ENCODE results near the gene SLC43A1. TPM values are rescaled to one million over a fixed set of nuclear protein-coding genes. Genes with fewer than 3 reads are reported as not detected.
"Not testable (repeated sequence)": the region's sequence is repeated elsewhere in the genome, so short reads cannot be mapped to it uniquely, and the experiment has no call there.

Gene SLC43A1
- total and polyA plus RNA-seq, 4 experiments from 2014 or later, result 14.8 to 21.7 (median 18.6) TPM

DNA sequence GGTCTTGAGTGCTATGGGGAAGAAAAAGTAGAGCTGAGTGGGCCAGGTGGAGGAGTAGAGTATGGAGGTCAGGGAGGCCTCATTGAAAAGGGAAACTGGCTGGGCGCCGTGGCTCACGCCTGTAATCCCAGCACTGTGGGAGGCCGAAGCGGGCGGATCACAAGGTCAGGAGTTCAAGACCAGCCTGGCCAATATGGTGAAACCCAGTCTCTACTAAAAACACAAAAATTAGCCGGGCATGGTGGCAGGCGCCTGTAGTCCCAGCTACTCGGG is 70.4 kb downstream of the SLC43A1 start:
- DNase-seq; H3K9me3 ChIP-seq (ENCODE audit: control insufficient read depth in 1 of 2, low read length in 2 of 2); H3K27me3 ChIP-seq (ENCODE audit: insufficient read depth, low read length); H3K4me1 ChIP-seq (ENCODE audit: insufficient read depth, low read length); H3K9me3 Mint-ChIP-seq; H3K27ac Mint-ChIP-seq; intact Hi-C loops (cut with micrococcal nuclease); H3K4me3 ChIP-seq (ENCODE audit: low read length in 2 of 2); H3K27me3 Mint-ChIP-seq; H3K4me1 Mint-ChIP-seq; POLR2A ChIA-PET (ENCODE audit: partially characterized antibody); H3K36me3 ChIP-seq (ENCODE audit: insufficient read depth, low read length); H3K27ac ChIP-seq (ENCODE audit: low read depth, low read length); H3K36me3 Mint-ChIP-seq; H3K4me3 Mint-ChIP-seq: not testable (repeated sequence)
- CTCF ChIA-PET (ENCODE audit: partially characterized antibody), result interaction anchor here (1.3 kb wide), 1 partner anchor 49 kb away, joined by 4 read pairs; no protein-coding TSS in a partner anchor

DNA sequence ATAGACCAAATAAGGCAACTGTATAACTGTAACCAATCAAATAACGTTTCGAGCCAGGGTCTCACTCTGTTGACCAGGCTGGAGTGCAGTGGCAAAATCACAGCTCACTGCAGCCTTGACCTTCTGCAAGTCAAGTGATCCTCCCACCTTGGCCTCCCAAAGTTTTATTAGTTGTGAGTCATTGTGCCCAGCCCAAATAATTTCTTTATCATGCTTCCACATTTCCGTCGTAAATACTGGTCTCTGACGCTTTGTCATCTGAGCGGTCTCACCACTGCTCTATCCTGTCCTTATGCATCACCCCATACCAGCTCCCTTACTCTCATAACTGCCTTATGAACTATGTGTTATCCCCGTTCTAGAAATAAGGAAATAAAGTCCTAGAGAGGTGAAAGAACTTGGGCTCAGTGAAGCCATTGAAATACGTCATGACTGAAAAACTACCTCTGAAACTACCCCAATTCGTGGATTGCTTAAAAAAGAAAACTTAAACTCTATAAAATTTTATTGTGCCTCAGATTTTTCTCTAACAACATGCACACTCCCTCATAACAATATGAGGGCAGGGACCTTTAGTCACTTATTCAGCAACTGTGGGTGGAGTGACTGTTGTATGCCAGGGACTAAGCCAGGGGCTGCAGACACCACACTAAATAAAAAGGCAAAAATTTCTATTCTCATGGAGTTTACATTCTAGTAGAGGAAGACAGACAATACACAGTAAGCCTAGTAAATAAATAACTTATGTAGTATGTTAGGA is 71.0 kb downstream of the SLC43A1 start:
- intact Hi-C loops (cut with micrococcal nuclease), result no loop called here
- CTCF ChIA-PET (ENCODE audit: partially characterized antibody), result interaction anchor here (0.9 to 1.3 kb wide), 2 partner anchors 13 to 50 kb away, joined by 4 read pairs; no protein-coding TSS in a partner anchor
- no peaks in the 10 kb centered on the region for H3K4me1 ChIP-seq (ENCODE audit: insufficient read depth, low read length)
- POLR2A ChIA-PET (ENCODE audit: partially characterized antibody), result no interaction called here
- H3K27ac ChIP-seq (ENCODE audit: low read depth, low read length), result no peak overlapping the region
- no peaks in the 10 kb centered on the region for H3K36me3 Mint-ChIP-seq
- no peak for DNase-seq
- no peaks in the 10 kb centered on the region for H3K9me3 ChIP-seq (ENCODE audit: control insufficient read depth in 1 of 2, low read length in 2 of 2)
- H3K36me3 ChIP-seq (ENCODE audit: insufficient read depth, low read length), result no peaks in the 10 kb centered on the region
- no peak overlapping the region for H3K27ac Mint-ChIP-seq
- H3K4me3 ChIP-seq (ENCODE audit: low read length in 2 of 2), result no peak overlapping the region
- no peaks in the 10 kb centered on the region for H3K9me3 Mint-ChIP-seq
- H3K27me3 Mint-ChIP-seq, result peaks cover 5 to 9% of the 10 kb centered on the region in 2 donors
- H3K27me3 ChIP-seq (ENCODE audit: insufficient read depth, low read length), result no peaks in the 10 kb centered on the region
- no peak overlapping the region for H3K4me3 Mint-ChIP-seq
- peaks cover 0 to 1% (median 0%) of the 10 kb centered on the region in 4 donors for H3K4me1 Mint-ChIP-seq

DNA sequence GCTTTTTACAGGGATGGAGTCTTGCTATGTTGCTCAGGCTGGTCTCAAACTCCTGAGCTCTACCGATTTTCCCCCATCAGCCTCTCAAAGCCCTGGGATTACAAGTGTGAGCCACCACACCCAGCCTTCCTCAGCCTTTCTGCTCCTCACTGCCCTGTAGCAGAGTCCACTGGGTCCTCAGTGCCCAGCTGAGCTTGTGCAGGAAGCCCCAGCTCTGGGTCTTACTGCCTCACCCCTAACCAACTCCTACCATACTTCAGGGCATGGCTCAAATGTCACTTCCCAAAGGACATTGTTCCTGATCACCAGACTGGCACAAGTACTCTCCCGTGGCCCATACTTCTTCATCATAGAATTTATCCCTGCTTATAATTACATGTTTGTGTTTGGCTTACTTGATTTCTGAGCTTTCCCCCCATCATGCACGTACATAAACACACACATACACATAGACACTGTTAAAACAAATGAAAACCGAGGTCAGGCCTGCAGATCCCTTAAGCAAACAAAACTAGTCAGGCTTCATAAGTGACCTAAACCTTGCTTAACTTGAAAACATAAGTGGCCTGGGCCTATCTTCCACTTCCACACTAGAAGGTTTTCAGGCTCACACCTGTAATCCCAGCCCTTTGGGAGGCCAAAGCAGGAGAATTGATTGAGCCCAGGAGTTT is 74.6 kb downstream of the SLC43A1 start:
- Mint-ChIP-seq H3K4me1 (no peaks in the 10 kb centered on the region), H3K36me3 (no peaks in the 10 kb centered on the region), H3K27ac (no peak overlapping the region), H3K9me3 (no peaks in the 10 kb centered on the region), H3K27me3 (peaks cover 0 to 2% of the 10 kb centered on the region in 2 donors), H3K4me3 (no peak overlapping the region)
- no peak overlapping the region for H3K4me3 ChIP-seq (ENCODE audit: low read length in 2 of 2)
- ChIA-PET POLR2A (ENCODE audit: partially characterized antibody) (no interaction called here), CTCF (ENCODE audit: partially characterized antibody) (interaction anchor here (1.2 to 3.5 kb wide), 2 partner anchors 17 to 53 kb away, joined by 4 to 22 read pairs; no protein-coding TSS in a partner anchor)
- intact Hi-C loops (cut with micrococcal nuclease), result no loop called here
- no peaks in the 10 kb centered on the region for H3K36me3 ChIP-seq (ENCODE audit: insufficient read depth, low read length)
- DNase-seq, result no peak
- H3K9me3 ChIP-seq (ENCODE audit: control insufficient read depth in 1 of 2, low read length in 2 of 2), result no peaks in the 10 kb centered on the region
- no peaks in the 10 kb centered on the region for H3K4me1 ChIP-seq (ENCODE audit: insufficient read depth, low read length)
- no peaks in the 10 kb centered on the region for H3K27me3 ChIP-seq (ENCODE audit: insufficient read depth, low read length)
- H3K27ac ChIP-seq (ENCODE audit: low read depth, low read length), result no peak overlapping the region

DNA sequence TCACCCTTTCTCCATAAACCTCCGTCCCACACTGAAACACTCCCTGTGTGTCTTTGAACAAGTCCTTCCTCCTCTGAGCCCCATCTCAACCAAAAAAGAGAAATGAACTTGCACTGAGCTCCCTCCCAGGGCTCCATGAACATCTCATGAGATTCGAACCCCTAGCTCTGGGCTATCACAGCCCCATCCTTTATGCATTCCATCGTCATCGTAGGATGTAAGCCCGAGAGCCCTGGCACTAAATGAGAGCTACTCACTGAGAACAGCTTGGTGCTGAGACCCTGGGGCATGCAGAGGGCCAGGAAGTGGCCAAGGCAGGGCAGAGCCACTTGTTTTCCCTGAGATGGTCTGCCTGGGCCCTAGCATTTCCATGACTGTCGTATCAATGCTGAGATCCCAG is 75.7 kb downstream of the SLC43A1 start:
- no peak for DNase-seq
- Histone ChIP-seq H3K4me3 (ENCODE audit: low read length in 2 of 2) (no peak overlapping the region), H3K27me3 (ENCODE audit: insufficient read depth, low read length) (no peaks in the 10 kb centered on the region), H3K4me1 (ENCODE audit: insufficient read depth, low read length) (no peaks in the 10 kb centered on the region), H3K27ac (ENCODE audit: low read depth, low read length) (no peak overlapping the region), H3K36me3 (ENCODE audit: insufficient read depth, low read length) (no peaks in the 10 kb centered on the region), H3K9me3 (ENCODE audit: control insufficient read depth in 1 of 2, low read length in 2 of 2) (no peaks in the 10 kb centered on the region)
- Mint-ChIP-seq H3K27me3 (peaks cover 0 to 2% of the 10 kb centered on the region in 2 donors), H3K27ac (no peak overlapping the region), H3K4me3 (no peak overlapping the region), H3K36me3 (no peaks in the 10 kb centered on the region), H3K4me1 (no peaks in the 10 kb centered on the region), H3K9me3 (no peaks in the 10 kb centered on the region)
- intact Hi-C loops (cut with micrococcal nuclease), result no loop called here
- CTCF ChIA-PET (ENCODE audit: partially characterized antibody), result no interaction called here
- POLR2A ChIA-PET (ENCODE audit: partially characterized antibody), result no interaction called here

DNA sequence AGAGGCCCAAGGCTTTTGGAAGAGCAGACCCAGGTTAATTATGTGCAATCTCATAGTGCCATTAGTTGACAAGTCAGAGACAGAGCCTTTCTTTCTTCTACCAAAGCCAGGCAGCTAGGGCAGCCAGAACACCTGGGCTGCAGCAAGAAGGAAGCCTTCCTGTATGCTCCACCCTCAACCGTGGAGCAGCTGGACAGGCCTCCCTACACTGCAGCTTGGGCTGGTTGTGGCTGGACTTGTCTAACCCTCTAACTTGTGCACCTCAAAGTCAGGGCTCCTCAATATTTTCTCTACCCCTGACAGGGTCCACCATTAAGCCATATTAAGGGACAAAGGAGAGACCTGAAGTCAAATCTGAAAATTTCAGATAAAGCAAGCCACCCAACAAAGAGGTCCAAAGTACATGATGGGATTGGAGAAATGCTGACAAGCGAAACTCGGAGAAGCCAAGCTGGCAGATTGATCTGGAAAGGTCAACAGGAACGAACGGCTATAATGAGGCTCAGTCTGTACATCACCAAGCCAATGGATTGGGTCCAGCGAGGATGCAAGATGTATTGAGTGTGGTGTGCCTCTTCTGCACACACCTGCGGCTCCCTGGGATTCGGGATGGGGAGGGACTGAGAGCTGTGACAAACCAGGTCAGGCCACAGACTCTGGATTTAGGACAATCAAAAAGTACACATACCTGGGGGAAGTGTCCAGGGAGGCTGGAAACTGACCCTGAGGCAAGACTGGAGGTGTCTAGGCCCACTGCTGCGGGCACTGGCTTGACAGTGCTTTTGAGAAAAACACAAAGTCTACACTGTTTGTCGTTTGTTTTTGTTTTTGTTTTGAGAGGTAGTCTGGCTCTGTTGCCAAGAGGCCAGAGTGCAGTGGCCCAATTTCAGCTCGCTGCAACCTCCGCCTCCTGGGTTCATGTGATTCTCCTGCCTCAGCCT is 76.9 kb downstream of the SLC43A1 start:
- DNase-seq, result no peak
- CTCF ChIA-PET (ENCODE audit: partially characterized antibody), result no interaction called here
- Histone ChIP-seq H3K9me3 (ENCODE audit: control insufficient read depth in 1 of 2, low read length in 2 of 2) (no peaks in the 10 kb centered on the region), H3K4me1 (ENCODE audit: insufficient read depth, low read length) (no peaks in the 10 kb centered on the region), H3K27me3 (ENCODE audit: insufficient read depth, low read length) (no peaks in the 10 kb centered on the region), H3K27ac (ENCODE audit: low read depth, low read length) (no peak overlapping the region), H3K36me3 (ENCODE audit: insufficient read depth, low read length) (no peaks in the 10 kb centered on the region), H3K4me3 (ENCODE audit: low read length in 2 of 2) (no peak overlapping the region)
- Mint-ChIP-seq H3K27me3 (peaks cover 0 to 2% of the 10 kb centered on the region in 2 donors), H3K4me1 (no peaks in the 10 kb centered on the region), H3K9me3 (no peaks in the 10 kb centered on the region), H3K27ac (no peak overlapping the region), H3K4me3 (no peak overlapping the region), H3K36me3 (no peaks in the 10 kb centered on the region)
- intact Hi-C loops (cut with micrococcal nuclease), result no loop called here
- POLR2A ChIA-PET (ENCODE audit: partially characterized antibody), result no interaction called here

DNA sequence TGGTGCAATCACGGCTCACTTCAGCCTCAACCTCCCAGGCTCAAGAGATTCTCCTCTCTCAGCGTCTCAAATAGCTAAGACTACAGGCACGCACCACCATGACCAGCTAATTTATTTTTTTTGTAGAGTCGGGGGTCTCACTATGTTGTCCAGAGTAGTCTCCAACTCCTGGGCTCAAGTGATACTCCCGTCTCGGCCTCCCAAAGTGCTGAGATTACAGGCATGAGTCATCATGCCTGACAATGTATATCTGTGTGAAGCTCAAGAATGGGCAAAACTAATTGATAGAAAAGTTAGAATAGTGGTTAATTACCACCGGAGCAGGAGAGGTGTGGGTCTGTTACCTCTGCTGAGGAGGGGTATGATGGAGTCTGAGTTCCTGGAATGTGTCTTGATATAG is 79.5 kb downstream of the SLC43A1 start:
- POLR2A ChIA-PET (ENCODE audit: partially characterized antibody), result interaction anchor here (1.0 kb wide), 1 partner anchor 10 kb away, joined by 5 read pairs; no protein-coding TSS in a partner anchor
- no peaks in the 10 kb centered on the region for H3K4me1 Mint-ChIP-seq

More for the DNA sequence above, 79.5 kb downstream of the SLC43A1 start:
- CTCF ChIA-PET (ENCODE audit: partially characterized antibody), result interaction anchor here (0.8 to 1.8 kb wide), 4 partner anchors 20 to 57 kb away, joined by 3 to 5 read pairs (median 4); no protein-coding TSS in a partner anchor
- no peak overlapping the region for H3K4me3 Mint-ChIP-seq
- H3K27me3 ChIP-seq (ENCODE audit: insufficient read depth, low read length), result no peaks in the 10 kb centered on the region
- no peak overlapping the region for H3K27ac Mint-ChIP-seq
- no peaks in the 10 kb centered on the region for H3K36me3 ChIP-seq (ENCODE audit: insufficient read depth, low read length)
- intact Hi-C loops (cut with micrococcal nuclease), result no loop called here
- H3K4me3 ChIP-seq (ENCODE audit: low read length in 2 of 2), result no peak overlapping the region
- H3K36me3 Mint-ChIP-seq, result no peaks in the 10 kb centered on the region
- H3K4me1 ChIP-seq (ENCODE audit: insufficient read depth, low read length), result no peaks in the 10 kb centered on the region
- no peaks in the 10 kb centered on the region for H3K9me3 ChIP-seq (ENCODE audit: control insufficient read depth in 1 of 2, low read length in 2 of 2)
- no peak overlapping the region for H3K27ac ChIP-seq (ENCODE audit: low read depth, low read length)
- peaks cover 0 to 2% of the 10 kb centered on the region in 2 donors for H3K27me3 Mint-ChIP-seq
- no peak for DNase-seq
- H3K9me3 Mint-ChIP-seq, result no peaks in the 10 kb centered on the region
